Liver (tissue), 3 donors: ENCODE results near the gene PRDX2.

ENCODE experiments used
- CTCF ChIP-seq: fragments of 150-350 bp; IDR thresholded peaks from 2 replicates; pipeline ENCODE4 v1.5.1; 2017; ENCODE audit warnings: improper control_type of control experiment, low read depth, low read length; ENCODE audit not compliant: missing input control
- SP1 ChIP-seq: IDR thresholded peaks from 2 replicates; pipeline ENCODE4 v1.6.1; 2018; ENCODE audit warnings: antibody characterized with exemption, mild to moderate bottlenecking
- donor health status: healthy.
- donor health status: healthy.

GRCh38 chr19:12838182-12838885 lies 36.7 kb upstream of the PRDX2 start, which contains the start of gene MAST1:
- TF ChIP-seq CTCF: peak; percentile 38
- TF ChIP-seq SP1: no peak
